GM12878 (cell line): ENCODE results near the gene SIVA1. TPM values are rescaled to one million over a fixed set of nuclear protein-coding genes. Genes with fewer than 3 reads are reported as not detected.

ENCODE experiments used
- ATAC-seq: fragments of 200-7000 bp; cut with Tn5 transposase; 3 replicates; pipeline ENCODE4 v1.9.1; 2020; ENCODE audit warnings: mild to moderate bottlenecking, moderate library complexity
- BruUV-seq: library from RNA; stranded (reverse); fragments of 400-500 nt; replicated peaks from 2 replicates; lab custom pipeline; 2021; lab: Mats Ljungman, UMichigan
- CTCF ChIA-PET: fragments of 300-600 bp; sonication (Branson Sonifier 250); formaldehyde crosslinking; extraction: SDS; loops from one replicate; lab custom pipeline; 2021; ENCODE audit warnings: inconsistent platforms; lab: Yijun Ruan, JAX
- POLR2A ChIA-PET: fragments of 350-600 bp; formaldehyde crosslinking; extraction: SDS; loops from one replicate; lab custom pipeline; 2021; ENCODE audit warnings: inconsistent platforms; lab: Charles Lee
- RAD21 ChIA-PET: fragments of 300-600 bp; sonication (Branson Sonifier 250); formaldehyde crosslinking; loops from one replicate; lab custom pipeline; 2023; ENCODE audit warnings: antibody characterized with exemption; ENCODE audit not compliant: unreplicated experiment; lab: Charles Lee
- SMC1A ChIA-PET: fragments of 300-600 bp; sonication (Branson Sonifier 250); formaldehyde crosslinking; loops from one replicate; lab custom pipeline; 2023; ENCODE audit not compliant: unreplicated experiment, uncharacterized antibody; lab: Charles Lee
- DNase-seq: peaks from one replicate; pipeline ENCODE4 v3.0.0-alpha.2; 2011; ENCODE audit warnings: low read depth, low spot score
- FAIRE-seq: peaks from 3 replicates; lab custom pipeline; 2011; peaks lifted over from hg19 to GRCh38; lab: Jason Lieb, UNC
- H2AFZ ChIP-seq: 2 replicates; pipeline ENCODE4 v1.6.0; 2011; ENCODE audit warnings: low read depth, low read length, control low read depth; ENCODE audit not compliant: control insufficient read depth
- H3K27ac ChIP-seq: 2 replicates; pipeline ENCODE4 v1.5.1; 2011; ENCODE audit warnings: control low read depth; ENCODE audit not compliant: control insufficient read depth, insufficient read depth
- H3K27me3 ChIP-seq, 2 experiments: replicated peaks in 1 of 2; 2 replicates each; pipeline versions ENCODE4 v1.6.0 to v1.6.1; 2011; ENCODE audit warnings: low read length in 1 of 2; ENCODE audit not compliant: control insufficient read depth in 2 of 2, insufficient read depth in 2 of 2
- H3K36me3 ChIP-seq, 2 experiments: 2 replicates each; pipeline ENCODE4 v1.5.1; 2011; ENCODE audit warnings: low read length in 1 of 2; ENCODE audit not compliant: control insufficient read depth in 2 of 2, insufficient read depth in 2 of 2
- H3K4me1 ChIP-seq: 2 replicates; pipeline ENCODE4 v1.6.1; 2011; ENCODE audit warnings: mild to moderate bottlenecking, low read length, moderate library complexity, mixed read lengths; ENCODE audit not compliant: control insufficient read depth, insufficient read depth
- H3K4me2 ChIP-seq: 2 replicates; pipeline ENCODE4 v1.6.0; 2011; ENCODE audit warnings: control low read depth; ENCODE audit not compliant: control insufficient read depth, insufficient read depth
- H3K4me3 ChIP-seq: fragments of 200-600 bp; sonication (generic); 2 replicates; pipeline ENCODE4 v1.5.1; 2016
- H3K79me2 ChIP-seq: 2 replicates; pipeline ENCODE4 v1.6.0; 2011; ENCODE audit warnings: low read length; ENCODE audit not compliant: control insufficient read depth, insufficient read depth
- H3K9ac ChIP-seq: 2 replicates; pipeline ENCODE4 v1.8.0; 2011; ENCODE audit warnings: low read length, control low read depth, mixed read lengths; ENCODE audit not compliant: control insufficient read depth, insufficient read depth
- H3K9me3 ChIP-seq: replicated peaks from 3 replicates; pipeline ENCODE4 v1.5.1; 2011; ENCODE audit warnings: mild to moderate bottlenecking, low read length; ENCODE audit not compliant: control insufficient read depth, insufficient read depth
- H4K20me1 ChIP-seq: 2 replicates; pipeline ENCODE4 v1.6.0; 2011; ENCODE audit not compliant: control insufficient read depth, insufficient read depth
- BCL3 ChIP-seq: IDR thresholded peaks from 2 replicates; pipeline ENCODE4 v1.6.1; 2011; ENCODE audit warnings: borderline replicate concordance, low read depth, mild to moderate bottlenecking, moderate library complexity, low read length; ENCODE audit not compliant: insufficient read depth, poor library complexity, severe bottlenecking
- MTA3 ChIP-seq: IDR thresholded peaks from 2 replicates; pipeline ENCODE4 v1.6.1; 2012; ENCODE audit warnings: low read length, inconsistent platforms, borderline replicate concordance
- MYB ChIP-seq: fragments of 150-350 bp; IDR thresholded peaks from 2 replicates; pipeline ENCODE4 v1.6.1; 2014; ENCODE audit warnings: mild to moderate bottlenecking, low read depth, low read length, borderline replicate concordance
- PBX3 ChIP-seq: IDR thresholded peaks from 2 replicates; pipeline ENCODE4 v1.6.1; 2011; ENCODE audit warnings: mild to moderate bottlenecking, low read depth, low read length, moderate library complexity; ENCODE audit not compliant: insufficient replicate concordance
- SMC3 ChIP-seq: IDR thresholded peaks from 2 replicates; pipeline ENCODE4 v1.6.1; 2011; ENCODE audit warnings: low read length, improper control_type of control experiment, borderline replicate concordance
- WRNIP1 ChIP-seq: IDR thresholded peaks from 2 replicates; pipeline ENCODE4 v1.6.1; 2011; ENCODE audit warnings: low read depth, low read length, improper control_type of control experiment, borderline replicate concordance
- ZBTB11 ChIP-seq: fragments of 450-650 bp; formaldehyde crosslinking; IDR thresholded peaks from 2 replicates; pipeline ENCODE4 v1.5.0; 2022; ENCODE audit warnings: mild to moderate bottlenecking, missing genetic modification characterization
- WGBS: methylation state at CpG from one replicate; pipeline ENCODE4 v1.1.6; 2016; ENCODE audit warnings: low lambda C conversion rate; ENCODE audit not compliant: insufficient replicate concordance, insufficient coverage; ENCODE audit errors: missing lambda C conversion rate; 5-methylcytosine and 5-hydroxymethylcytosine counted together
- in situ Hi-C: fragments of 300-500 bp; cut with MboI; formaldehyde crosslinking; loops from 9 replicates; pipeline ENCODE4 v1.14.3; 2018; ENCODE audit warnings: mixed read lengths
- intact Hi-C: fragments of 100-400 bp; cut with micrococcal nuclease; formaldehyde crosslinking; loops from one replicate; pipeline ENCODE4 v1.14.2; 2022; ENCODE audit not compliant: unreplicated experiment
- polyA plus RNA-seq, 11 experiments: library from polyadenylated mRNA; depleted of rRNA in 4 of 11; unstranded in 6 of 11; stranded (reverse) in 5 of 11; fragments of >200 nt; fragmentation: Nextera tagmentation in 4 of 11; fragmentation: Illumina TruSeq in 1 of 11; extraction: Ambion mirVana in 4 of 11; extraction: Trizol in 1 of 11; gene quantifications; 1 replicate in 1 of 11; 2 replicates in 10 of 11; pipeline versions ENCODE4 v1.2.1 to v1.2.3, GENCODE V29; 2011 to 2016; ENCODE audit warnings: inconsistent platforms in 2 of 11, missing spikeins in 2 of 11, low read depth in 1 of 11
- total RNA-seq, 4 experiments: library from RNA; depleted of rRNA in 3 of 4; stranded (reverse); fragments of >200 nt in 3 of 4; fragmentation: Illumina TruSeq in 1 of 4; extraction: Trizol in 1 of 4; gene quantifications; 2 replicates each; pipeline versions ENCODE4 v1.2.1 to v1.2.3, GENCODE V29; 2013 to 2021

Gene SIVA1
- total and polyA plus RNA-seq, 10 of the 15 experiments (the other 5 are each of a cell fraction or from before 2014, with no cell fraction given), result 4.6 to 282 (median 106) TPM

GRCh38 chr14:104706733-104707607 is 46.0 kb upstream of the SIVA1 start:
- ChIA-PET POLR2A (no interaction called here), SMC1A (no interaction called here), RAD21 (interaction anchor here (1.4 kb wide), 1 partner anchor 49 kb away, joined by 3 read pairs; no protein-coding TSS in a partner anchor), CTCF (interaction anchor here (0.8 kb wide), 2 partner anchors 41 to 59 kb away, joined by 3 to 4 read pairs; no protein-coding TSS in a partner anchor)
- intact Hi-C loops, result no loop called here
- Histone ChIP-seq H3K9me3 (no peaks in the 10 kb centered on the region), H3K79me2 (no peaks in the 10 kb centered on the region), H2AFZ (no peak overlapping the region), H3K4me1 (no peaks in the 10 kb centered on the region), H3K4me3 (no peak overlapping the region), H3K27me3 (no peaks in the 10 kb centered on the region), H3K36me3 (peaks cover 2 to 3% of the 10 kb centered on the region in 2 experiments; a peak in 3 of 4 replicates), H3K4me2 (no peak overlapping the region), H3K27ac (no peak overlapping the region), H4K20me1 (no peaks in the 10 kb centered on the region), H3K9ac (no peak overlapping the region)
- BruUV-seq, result no TSS peak
- WGBS, result 78% methylated on average over 26 of the region's 28 CpGs
- FAIRE-seq (no peak), DNase-seq (no peak), ATAC-seq (no peak)
- TF ChIP-seq PBX3 (no peak), ZBTB11 (CRISPR knock-in tag) (no peak), BCL3 (no peak), MTA3 (no peak), SMC3 (no peak), MYB (no peak), WRNIP1 (no peak)
- in situ Hi-C loops, result no loop called here
